Large intestine (tissue), 1 donor: ENCODE data around the gene CACNB2. TPM values are rescaled to one million over a fixed set of nuclear protein-coding genes. Genes with fewer than 3 reads are reported as not detected.

Source experiments
- polyA plus RNA-seq: library from polyadenylated mRNA; unstranded; fragments of 120-200 nt; gene quantifications from one replicate; pipeline ENCODE4 v1.2.1, GENCODE V29; 2013

Gene CACNB2
- polyA plus RNA-seq, 1 donor, result 8.2 TPM

Other genes with a start within 250 kb of the CACNB2 start
- 0.03 TPM for gene SLC39A12, start 188.5 kb upstream of the CACNB2 start, polyA plus RNA-seq